HL-60 (cell line): ENCODE results near the gene DISP2.

ENCODE experiments used
- CTCF ChIP-seq: IDR thresholded peaks from one replicate; pipeline ENCODE4 v1.5.1; 2011; ENCODE audit warnings: low read length, control low read depth, inconsistent platforms; ENCODE audit not compliant: insufficient read depth
- GABPA ChIP-seq: IDR thresholded peaks from 2 replicates; pipeline ENCODE4 v1.6.1; 2012; ENCODE audit warnings: low read depth
- POLR2AphosphoS5 ChIP-seq: IDR thresholded peaks from 2 replicates; pipeline ENCODE4 v1.6.1; 2012; ENCODE audit warnings: low read depth
- SPI1 ChIP-seq: IDR thresholded peaks from 2 replicates; pipeline ENCODE4 v1.6.1; 2012; ENCODE audit warnings: low read depth, mild to moderate bottlenecking, borderline replicate concordance
- TF ChIP-seq, protein P1 (sequence below): IDR thresholded peaks from 2 replicates; pipeline ENCODE4 v1.6.1; 2012; ENCODE audit warnings: low read depth; ENCODE audit not compliant: insufficient replicate concordance

- TF ChIP-seq CTCF (no peak), POLR2AphosphoS5 (no peak), SPI1 (peak; percentile 45; the same call in 1 of the 2 replicates), GABPA (no peak)
- TF ChIP-seq, protein P1, sequence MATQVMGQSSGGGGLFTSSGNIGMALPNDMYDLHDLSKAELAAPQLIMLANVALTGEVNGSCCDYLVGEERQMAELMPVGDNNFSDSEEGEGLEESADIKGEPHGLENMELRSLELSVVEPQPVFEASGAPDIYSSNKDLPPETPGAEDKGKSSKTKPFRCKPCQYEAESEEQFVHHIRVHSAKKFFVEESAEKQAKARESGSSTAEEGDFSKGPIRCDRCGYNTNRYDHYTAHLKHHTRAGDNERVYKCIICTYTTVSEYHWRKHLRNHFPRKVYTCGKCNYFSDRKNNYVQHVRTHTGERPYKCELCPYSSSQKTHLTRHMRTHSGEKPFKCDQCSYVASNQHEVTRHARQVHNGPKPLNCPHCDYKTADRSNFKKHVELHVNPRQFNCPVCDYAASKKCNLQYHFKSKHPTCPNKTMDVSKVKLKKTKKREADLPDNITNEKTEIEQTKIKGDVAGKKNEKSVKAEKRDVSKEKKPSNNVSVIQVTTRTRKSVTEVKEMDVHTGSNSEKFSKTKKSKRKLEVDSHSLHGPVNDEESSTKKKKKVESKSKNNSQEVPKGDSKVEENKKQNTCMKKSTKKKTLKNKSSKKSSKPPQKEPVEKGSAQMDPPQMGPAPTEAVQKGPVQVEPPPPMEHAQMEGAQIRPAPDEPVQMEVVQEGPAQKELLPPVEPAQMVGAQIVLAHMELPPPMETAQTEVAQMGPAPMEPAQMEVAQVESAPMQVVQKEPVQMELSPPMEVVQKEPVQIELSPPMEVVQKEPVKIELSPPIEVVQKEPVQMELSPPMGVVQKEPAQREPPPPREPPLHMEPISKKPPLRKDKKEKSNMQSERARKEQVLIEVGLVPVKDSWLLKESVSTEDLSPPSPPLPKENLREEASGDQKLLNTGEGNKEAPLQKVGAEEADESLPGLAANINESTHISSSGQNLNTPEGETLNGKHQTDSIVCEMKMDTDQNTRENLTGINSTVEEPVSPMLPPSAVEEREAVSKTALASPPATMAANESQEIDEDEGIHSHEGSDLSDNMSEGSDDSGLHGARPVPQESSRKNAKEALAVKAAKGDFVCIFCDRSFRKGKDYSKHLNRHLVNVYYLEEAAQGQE, result no peak
Observed at GRCh38 chr15:40340038-40340739, 17.8 kb upstream of the DISP2 start.
